ENCODE results near the gene KLK3. TPM values are rescaled to one million over a fixed set of nuclear protein-coding genes. Genes with fewer than 3 reads are reported as not detected.
"Not testable (repeated sequence)": the region's sequence is repeated elsewhere in the genome, so short reads cannot be mapped to it uniquely, and the experiment has no call there.

The KLK3 gene
- total RNA-seq, result not detected

DNA sequence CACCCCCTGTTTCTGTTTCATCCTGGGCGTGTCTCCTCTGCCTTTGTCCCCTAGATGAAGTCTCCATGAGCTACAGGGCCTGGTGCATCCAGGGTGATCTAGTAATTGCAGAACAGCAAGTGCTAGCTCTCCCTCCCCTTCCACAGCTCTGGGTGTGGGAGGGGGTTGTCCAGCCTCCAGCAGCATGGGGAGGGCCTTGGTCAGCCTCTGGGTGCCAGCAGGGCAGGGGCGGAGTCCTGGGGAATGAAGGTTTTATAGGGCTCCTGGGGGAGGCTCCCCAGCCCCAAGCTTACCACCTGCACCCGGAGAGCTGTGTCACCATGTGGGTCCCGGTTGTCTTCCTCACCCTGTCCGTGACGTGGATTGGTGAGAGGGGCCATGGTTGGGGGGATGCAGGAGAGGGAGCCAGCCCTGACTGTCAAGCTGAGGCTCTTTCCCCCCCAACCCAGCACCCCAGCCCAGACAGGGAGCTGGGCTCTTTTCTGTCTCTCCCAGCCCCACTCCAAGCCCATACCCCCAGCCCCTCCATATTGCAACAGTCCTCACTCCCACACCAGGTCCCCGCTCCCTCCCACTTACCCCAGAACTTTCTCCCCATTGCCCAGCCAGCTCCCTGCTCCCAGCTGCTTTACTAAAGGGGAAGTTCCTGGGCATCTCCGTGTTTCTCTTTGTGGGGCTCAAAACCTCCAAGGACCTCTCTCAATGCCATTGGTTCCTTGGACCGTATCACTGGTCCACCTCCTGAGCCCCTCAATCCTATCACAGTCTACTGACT is at the start of gene KLK3:
Gene KLK3 (plus strand): TSS at position 280 of the 775 bp plus-strand sequence. CDS start 41 bp downstream, at position 321.
- no peak for DNase-seq (ENCODE audit: low spot score)
- ATAC-seq, result no peak

DNA sequence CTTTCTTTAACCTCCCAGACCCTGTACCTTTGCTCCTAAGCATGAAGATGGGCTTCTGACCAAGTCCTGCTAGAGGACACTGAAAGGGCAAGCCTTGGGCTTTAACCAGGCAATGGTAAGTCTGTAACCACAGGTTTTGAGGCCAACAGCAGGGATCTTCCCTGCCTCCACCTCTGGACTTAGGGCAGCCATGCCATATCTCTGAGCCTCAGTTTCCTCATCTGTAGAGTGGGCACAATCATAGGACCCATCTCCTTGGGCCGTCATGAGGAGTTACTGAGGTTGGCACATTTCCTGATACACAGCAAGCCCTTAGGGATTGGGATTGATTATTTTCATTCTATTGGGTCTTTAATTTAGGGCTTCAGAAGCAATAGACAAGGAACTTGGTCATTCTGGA is 45.9 kb upstream of the KLK3 start:
- DNase-seq (ENCODE audit: low spot score) (no peak), ATAC-seq (no peak)

DNA sequence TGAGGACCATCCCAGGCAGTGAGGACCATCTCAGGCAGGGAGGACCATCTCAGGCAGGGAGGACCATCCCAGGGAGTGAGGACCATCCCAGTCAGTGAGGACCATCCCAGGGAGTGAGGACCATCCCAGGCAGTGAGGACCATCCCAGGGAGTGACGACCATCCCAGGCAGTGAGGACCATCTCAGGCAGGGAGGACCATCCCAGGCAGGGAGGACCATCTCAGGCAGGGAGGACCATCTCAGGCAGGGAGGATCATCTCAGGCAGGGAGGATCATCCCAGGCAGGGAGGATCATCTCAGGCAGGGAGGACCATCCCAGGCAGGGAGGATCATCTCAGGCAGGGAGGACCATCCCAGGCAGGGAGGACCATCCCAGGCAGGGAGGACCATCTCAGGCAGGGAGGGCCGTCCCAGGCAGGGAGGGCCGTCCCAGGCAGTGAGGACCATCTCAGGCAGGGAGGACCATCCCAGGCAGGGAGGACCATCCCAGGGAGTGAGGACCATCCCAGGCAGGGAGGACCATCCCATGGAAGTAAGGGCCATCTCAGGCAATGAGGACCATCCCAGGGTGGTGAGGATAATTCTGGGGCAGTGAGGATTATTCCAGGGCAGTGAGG is 43.0 kb upstream of the KLK3 start:
- not testable (repeated sequence) for ATAC-seq; DNase-seq (ENCODE audit: low spot score)

DNA sequence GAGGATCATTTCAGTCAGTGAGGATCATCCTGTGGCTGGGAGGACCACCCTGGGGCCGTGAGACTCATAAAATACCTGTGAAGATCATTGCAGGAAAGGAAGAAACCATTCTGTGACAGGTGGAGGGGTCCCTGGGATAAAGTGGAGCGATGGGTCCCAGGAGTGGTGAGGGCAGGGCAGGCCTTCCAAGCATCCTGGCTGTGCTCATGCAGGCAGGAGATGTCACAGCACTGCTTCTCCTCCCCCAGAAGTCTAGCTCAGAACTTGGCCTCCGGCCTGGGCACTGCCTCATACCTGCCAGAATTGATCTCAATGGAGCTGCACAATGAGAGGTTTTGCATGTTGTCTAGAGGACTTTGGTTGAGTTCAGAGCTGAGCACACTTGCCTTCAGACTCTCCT is 42.2 kb upstream of the KLK3 start:
- DNase-seq (ENCODE audit: low spot score) (no peak), ATAC-seq (no peak)

DNA sequence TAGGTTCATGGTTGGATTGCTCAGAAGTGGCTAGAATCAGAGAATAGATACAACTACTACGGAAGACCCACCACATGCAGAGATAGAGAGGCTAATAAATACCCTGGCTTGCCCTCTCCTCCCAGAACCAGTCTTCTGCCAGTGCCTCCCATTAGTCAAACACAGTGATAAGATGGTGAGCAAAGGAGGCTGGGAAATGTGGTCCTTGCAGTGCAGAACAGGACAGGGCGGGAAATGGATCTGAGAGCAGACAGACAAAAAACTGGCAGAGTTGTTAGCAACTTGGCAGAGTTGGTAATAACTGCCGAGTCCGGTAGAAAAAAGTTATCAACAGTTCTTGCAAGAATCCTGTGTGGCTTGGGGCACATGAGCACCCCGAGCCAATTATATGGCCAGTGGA is 39.8 kb upstream of the KLK3 start:
- no peak for ATAC-seq

DNA sequence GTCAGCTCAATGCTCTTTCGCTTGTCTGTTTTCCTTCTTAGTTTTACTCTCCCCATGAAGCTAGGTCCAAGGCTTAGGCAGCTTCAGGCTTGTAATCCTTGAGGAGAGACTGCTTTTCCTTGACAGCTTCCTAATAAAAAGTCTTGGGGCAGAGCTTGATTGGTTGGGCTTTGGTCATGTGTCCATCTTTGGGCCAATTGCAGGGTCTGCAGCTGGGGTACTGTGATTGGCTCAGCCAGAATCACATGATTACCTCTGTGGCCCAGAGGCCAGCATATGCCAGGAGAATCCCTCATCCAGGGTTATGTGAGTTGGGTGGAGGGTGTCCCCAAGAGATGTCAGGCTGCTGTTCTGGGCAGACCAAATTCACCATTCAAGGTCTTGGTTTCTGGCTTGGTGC is 39.3 kb upstream of the KLK3 start:
- no peak for ATAC-seq

More for the DNA sequence above, 39.8 kb upstream of the KLK3 start:
- DNase-seq (ENCODE audit: low spot score), result no peak

DNA sequence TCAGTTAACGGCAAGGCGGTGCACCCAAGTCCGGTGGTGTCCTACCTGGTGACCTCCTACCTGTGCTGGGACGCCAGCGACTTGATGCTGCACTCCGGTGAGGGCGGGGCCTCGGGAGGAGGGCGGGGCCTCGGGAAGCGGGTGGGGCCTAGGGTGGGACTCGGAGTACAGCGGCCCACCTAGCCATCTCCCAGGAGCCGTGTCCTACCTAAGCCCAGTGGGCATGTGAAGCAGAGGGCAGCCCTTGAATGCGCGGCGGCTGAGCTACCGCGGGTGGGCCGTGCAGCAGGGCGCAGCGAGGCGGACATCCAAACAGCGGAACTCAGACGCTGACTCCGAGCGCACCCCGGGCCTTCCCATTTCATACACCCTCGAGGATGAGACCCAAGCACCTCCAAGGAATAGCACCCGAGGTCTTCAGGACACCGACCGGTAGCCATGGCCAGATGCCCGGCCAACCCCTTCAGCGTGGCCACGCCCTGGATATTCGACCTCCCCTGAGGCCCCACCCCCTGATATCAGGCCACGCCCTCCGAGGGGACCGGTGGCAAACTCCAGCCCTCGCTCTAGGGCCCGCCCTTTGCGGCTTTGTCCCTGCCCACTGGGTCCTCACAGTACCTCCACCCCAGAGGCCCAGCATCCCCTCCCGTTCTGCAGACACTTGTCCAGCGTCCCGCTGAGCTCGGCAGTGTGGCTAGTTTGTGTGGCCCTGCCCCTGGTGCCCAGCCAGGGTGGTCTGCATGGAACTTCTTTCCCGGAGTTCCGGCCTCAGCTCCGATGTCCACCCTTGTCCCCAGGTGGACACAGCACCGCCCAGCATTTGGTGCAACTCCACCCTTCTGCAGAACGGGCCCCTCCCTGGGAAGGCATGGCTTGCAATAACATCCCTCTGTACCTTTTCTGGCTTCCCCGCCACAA is 36.5 kb upstream of the KLK3 start:
- DNase-seq (ENCODE audit: low spot score) (no peak), ATAC-seq (peak; percentile 37)

More for the DNA sequence above, 39.3 kb upstream of the KLK3 start:
- DNase-seq (ENCODE audit: low spot score), result no peak

DNA sequence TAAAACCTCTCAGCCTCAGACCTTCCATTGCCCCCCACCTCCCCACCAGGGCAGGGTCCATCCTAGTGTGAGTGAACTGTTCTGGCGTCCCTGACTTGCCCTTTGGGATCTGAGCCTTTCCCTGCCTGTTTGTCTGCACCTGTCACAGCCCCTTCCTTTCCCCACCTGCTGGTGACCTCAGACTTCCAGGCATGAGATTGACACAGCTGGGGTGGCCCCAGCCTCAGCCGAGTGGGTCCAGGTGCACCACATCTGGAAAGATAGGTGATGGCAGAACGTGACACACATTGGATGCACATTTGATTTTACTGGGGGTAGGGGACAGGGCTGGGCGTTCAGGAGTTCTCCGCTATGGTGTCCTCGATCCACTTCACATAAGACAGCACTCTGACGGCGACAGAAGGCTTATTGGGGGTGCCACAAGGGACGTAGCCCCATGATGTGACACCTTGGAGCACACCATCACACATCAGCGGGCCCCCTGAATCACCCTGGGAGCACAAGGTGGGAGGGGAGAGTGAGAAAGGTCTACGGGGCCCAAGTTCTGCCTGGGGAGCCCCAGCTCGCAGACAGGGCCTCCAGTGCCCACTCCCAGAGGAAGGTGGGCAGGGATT is 35.7 kb upstream of the KLK3 start:
- DNase-seq (ENCODE audit: low spot score) (no peak), ATAC-seq (no peak)

DNA sequence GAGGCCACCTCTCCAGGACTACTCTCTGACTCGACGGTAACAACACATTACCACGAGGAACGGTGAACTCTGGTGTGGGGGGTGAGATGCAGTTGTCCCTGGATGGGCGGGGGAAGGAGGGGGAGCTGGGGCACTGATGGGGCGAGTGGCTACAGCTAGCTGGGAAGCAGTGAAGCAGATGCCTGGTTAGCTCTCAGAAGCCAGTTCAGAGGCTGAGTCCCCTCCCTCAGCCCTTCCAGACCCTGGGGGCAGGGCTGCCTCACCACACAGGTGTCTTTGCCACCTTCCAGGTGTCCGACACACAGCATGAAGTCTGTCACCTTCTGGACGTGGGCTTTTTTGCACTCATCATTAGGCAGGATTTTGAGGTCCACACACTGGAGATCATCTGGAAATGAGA is 35.1 kb upstream of the KLK3 start:
- ATAC-seq (no peak), DNase-seq (ENCODE audit: low spot score) (no peak)

DNA sequence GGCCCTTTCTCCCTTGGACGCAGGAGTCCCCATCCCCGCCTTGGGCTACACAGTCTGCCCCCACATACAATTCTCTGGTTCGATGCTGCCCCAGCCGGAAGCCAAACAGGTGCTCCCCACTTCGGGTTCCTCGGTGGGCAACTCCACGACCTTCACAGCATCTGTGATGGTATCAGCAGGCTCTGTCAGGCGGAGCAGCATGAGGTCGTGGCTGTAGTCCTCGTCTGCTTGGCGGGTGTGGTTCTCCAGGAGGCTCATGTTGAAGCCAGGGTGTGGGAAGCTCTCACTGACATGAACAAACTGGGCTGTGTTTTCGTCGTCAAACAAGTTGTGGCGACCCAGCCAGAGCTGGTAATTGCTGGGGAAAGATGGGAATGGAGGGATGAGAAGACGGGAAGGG is 34.6 kb upstream of the KLK3 start:
- no peak for DNase-seq (ENCODE audit: low spot score)
- ATAC-seq, result no peak

DNA sequence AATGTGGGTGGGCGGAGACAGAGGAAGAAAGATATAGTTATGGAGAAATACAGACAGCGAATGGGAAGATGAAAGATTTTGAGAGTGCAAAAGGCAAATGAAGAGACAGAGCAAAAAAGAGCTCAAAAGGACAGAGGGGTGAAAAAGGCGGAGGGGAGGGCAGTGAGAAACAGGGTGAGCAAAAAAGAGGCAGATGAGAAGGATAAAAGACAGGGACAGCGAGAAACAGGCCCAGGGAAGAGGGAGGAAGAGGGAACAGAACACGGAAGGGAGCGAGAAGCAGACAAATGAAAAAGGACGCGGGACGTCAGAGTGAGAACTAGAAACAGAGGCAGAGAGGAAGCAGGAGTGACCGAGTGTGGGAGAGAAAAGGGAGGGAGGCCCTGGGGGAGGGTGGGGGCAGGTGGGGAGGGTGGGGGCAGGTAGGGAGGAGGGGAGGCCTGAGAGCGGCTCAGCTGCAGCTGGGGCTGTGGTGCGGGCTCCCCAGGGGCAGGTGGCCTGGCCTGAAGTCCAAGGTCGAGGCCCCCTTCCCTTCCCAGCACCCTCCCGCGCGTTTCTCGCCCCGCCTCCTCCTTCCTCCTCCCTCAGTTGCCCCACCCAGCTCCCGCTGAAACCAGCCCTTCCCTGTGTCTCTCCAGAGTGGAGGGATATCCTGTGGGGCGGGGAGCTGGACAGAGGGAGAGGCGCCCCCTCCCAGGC is 34.0 kb upstream of the KLK3 start:
- DNase-seq (ENCODE audit: low spot score) (no peak), ATAC-seq (no peak)

DNA sequence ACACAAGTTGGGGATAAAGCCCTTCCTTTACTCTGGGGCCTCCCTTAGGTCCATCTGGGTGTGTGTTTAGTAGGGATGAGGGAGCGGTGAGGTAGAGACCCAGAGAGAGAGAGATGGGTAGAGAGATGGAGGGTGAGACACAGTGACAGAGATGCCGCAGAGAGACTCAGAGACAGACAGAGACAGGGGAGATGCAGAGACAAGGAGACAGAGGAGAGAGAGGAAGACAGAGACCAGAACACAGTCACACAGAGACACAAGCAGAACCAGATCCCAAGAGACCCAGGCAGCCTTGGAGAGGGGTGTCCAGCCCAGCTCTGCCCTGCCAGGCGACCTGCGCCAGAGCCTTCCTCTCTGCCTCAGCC is 33.5 kb upstream of the KLK3 start:
- DNase-seq (ENCODE audit: low spot score) (no peak), ATAC-seq (no peak)

DNA sequence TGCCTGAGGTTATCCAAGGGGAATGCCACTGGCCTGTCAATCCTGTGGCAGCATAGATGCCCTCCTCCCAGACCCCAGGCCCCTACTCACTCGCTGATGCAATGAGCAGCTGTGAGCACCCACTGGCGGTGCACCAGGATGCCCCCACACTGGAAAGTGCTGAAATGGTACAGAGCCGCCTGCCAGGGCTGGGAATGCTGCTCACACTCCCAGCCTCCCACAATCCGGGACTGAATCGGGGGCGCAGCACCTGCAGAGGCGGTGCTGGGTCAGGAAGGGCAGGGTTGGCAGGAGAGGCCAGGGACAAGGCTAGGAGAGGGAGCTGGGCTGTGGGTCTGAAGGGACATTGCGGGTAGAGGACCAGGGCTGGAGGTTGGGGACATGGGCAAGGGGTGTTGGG is 33.1 kb upstream of the KLK3 start:
- ATAC-seq, result no peak
- DNase-seq (ENCODE audit: low spot score), result no peak

DNA sequence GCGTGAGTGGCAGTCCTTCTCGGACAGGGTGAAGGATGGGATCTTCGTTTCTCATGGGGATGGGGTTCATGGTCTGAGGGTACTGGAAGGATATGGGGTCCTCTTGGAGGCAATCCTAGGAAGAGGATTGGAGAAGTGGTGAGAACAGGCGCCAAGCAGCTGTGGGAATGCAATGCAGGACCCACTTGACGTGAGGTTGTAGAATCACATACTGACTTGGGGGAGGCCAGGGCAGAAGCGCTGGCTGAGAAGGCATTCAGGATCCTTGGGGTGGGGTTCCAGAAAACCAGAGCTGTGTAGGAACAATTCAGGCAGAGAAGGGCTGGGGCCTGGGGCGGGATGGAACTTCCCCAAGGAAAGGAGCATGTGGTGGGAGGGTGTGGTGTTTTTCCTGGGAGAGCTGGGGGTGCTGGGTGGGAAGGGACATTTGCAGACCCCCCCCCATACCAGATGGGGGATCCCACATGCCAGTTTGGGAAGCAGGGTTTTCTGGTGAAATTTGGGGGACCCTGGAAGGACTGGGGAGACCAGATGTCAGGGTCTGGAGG is 32.0 kb upstream of the KLK3 start:
- ATAC-seq (no peak), DNase-seq (ENCODE audit: low spot score) (no peak)

DNA sequence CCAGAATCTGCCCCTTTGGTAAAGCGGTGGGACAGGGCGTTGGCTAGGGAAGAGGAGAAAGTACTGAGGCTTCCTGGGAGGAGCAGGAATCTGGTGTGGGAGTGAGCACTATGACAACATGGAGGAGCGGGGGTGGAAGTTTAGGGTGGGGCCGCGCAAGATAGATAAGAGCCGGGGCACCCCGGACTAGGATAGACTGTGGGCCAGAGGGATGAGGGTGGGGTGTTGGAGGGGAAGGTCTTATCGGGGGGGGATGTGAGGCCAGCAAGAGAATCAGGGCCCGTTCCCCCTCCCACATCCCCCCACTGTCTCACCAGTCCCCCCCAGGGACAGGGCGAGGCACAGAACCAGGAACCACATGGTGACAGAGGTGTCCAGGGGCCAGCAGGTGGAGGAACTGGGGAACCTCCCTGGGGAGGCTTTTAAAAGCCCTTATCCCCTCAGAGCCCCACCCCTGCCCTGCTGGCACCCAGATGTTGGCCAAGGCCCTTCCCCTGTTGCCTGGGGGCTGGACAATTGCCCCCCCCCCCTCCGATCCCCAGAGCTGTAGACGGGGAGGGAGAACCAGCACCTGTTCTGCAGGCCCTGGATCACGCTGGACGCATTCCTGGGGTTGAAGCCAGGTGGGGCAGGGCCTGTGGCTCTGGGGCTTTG is 31.2 kb upstream of the KLK3 start, which contains the start of gene KLK1:
Gene KLK1 (minus strand): TSS at position 399 of the 654 bp plus-strand sequence. CDS start 39 bp downstream, at position 360.
- DNase-seq (ENCODE audit: low spot score) (no peak), ATAC-seq (no peak)

DNA sequence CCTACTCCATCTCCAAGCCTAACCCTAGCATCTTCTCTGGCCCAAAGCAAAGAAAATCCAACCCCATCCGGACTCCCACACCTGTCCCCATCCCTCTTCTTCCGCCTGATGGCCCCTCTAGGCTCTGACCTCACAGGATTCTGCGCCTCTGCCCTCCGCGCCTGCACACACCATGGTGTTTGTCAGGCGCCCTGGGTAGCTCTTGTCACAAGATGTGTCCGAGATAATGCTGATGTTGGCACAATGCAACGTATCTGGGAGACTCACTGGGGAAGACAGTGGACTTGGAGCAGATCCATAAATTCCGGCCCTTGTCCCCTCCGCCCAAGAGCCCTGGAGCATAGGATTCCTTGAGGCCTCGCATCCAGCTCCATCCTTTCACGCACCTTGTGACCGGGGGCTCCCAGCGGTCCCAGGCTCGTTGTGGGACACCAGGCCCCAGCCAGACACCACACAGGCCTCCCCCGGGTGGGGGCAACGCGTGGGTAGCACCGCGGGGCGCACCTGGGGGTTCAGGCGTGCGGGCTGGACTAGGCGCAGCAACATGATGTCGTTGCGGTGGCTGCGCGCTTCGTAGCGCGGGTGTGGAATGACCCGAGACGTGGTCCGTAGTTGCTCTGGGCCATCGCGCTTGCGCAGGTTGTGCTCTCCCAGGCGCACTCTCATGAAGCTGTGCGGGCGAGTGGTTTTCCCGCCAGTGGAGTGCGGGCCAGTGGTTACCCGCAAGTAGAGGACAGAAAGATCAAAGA is 28.0 kb upstream of the KLK3 start:
- no peak for DNase-seq (ENCODE audit: low spot score)
- ATAC-seq, result no peak

DNA sequence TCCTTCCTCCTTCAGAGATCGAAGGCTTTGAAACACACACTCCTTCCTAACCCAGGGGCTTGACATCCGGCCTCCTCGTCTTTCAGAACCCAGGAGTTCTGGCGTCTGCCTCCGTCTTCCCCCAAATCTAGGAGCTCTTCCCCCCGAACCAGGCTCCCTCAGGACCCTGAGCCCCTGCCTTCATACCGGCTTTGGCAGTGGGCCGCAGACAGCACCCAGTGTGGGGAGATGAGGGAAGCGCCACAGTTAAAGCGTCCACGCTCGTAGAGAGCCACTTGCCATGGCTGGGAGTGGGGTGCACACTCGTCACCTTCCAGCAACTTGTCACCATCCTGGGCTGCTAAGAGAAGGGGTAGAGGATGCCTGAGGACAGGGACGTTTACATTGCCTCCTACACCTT is 27.2 kb upstream of the KLK3 start:
- no peak for DNase-seq (ENCODE audit: low spot score)
- ATAC-seq, result no peak

DNA sequence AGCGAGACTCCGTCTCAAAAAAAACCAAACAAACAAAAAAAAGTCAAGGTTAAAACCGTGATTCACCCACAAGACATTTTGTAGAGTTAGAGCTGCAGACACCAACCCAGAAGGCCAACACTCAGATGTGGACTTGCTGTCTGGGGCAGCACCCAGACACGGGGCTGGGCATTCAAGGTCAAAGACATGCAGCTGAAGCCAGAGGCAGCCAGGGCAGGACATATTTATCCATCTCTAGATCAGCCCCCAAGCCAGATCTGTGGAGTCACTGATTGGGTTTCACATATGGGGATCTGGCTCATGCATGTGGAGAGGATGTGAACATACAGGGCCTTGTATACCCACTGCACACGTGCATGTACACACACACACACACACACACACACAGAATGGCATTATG is 24.9 kb upstream of the KLK3 start:
- no peak for ATAC-seq

More for the DNA sequence above, 24.9 kb upstream of the KLK3 start:
- no peak for DNase-seq (ENCODE audit: low spot score)
